Epithelial cell of prostate (primary cell): ENCODE measurements around the gene HUS1B.
"Not testable (repeated sequence)": the region's sequence is repeated elsewhere in the genome, so short reads cannot be mapped to it uniquely, and the experiment has no call there.

Experiments used
- DNase-seq: peaks from one replicate; pipeline ENCODE4 v3.0.0-alpha.2; 2011; ENCODE audit warnings: low read depth, low spot score
- H3K27ac ChIP-seq: fragments of 450-650 bp; 2 replicates; pipeline ENCODE4 v1.5.1; 2017; ENCODE audit warnings: mild to moderate bottlenecking

HUS1B gene

DNA sequence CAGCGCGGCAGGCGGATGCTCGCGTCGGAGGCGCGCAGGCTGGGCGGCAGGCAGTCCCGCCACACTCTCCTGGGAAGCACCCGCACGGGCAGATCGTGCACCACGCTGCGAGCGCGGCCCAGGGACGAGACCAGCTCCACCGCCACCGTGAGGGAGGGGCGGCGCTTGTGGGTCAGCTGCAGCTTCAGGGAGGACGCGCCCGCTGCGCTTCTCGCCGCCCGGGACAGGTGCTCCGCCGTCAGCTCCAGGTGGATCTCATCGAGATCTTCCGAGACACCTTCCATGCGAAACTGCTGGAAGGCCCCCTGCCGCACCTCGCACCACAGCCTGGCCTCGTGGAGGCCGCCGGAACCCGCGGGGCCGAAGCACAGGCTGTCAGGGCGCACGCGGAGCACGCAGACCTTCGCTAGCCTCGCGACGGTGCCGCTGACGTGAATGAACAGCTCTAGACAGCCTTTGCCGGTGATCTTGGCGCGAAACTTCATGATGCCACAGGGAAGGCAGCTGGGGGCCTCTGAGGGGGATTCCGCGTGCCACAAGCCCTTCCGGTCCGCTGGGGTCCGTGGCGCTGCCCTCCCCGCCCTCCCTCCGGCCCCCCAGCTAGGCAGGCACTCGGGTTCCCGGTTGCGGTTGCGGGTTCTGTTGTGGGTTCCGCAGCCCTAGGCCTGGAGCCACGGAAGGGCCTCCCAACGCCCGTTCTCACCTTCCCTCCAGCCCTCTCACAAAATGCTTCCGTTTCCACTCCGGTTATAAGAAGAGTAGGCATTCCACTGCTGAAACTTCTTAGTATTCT is at the start of gene HUS1B:
HUS1B (minus strand) TSS at position 641 of the 793 bp plus-strand sequence; CDS start at position 485, 156 bp downstream.
- no peak for DNase-seq
- H3K27ac ChIP-seq = no peak within 1 kb of the TSS

DNA sequence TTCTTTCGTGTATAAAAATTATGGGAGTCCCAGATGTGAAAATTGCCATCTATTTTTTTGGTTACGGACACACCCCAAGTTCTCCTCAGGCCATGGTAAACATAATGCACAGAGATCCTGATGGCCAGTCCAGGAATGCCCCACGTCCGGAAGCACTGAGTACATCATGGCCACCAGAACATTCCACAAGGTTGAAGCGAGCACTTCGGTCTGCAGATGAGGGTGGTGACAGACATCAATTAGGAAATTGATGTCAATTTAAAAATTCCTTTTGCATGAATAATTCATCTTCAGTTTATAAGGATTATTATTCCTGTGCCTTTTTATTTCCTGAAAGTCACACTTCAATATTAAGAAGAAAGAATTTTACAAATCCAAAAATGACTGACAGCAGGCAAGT is 49.2 kb upstream of the HUS1B start:
- H3K27ac ChIP-seq = no peak overlapping the region
- DNase-seq = no peak

DNA sequence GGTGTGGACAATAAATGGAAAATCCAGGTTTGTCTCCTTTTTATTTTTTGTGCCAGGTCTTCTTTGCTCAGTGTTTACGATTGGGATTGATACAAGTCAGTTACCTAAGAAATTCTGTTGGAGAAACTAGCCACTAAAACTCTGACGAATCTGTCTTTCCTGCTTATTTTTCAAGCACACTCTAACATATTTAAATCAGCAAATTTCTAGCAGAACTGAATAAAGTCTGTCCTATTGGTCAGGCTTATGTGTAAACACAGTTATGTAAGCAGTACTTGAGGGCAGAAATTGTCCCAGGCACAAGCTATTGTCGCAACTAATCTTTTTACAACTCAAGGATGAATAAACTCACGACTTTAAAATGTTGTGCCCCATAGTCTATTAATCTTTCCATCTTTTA is 48.1 kb upstream of the HUS1B start:
- DNase-seq = no peak
- H3K27ac ChIP-seq = no peak overlapping the region

DNA sequence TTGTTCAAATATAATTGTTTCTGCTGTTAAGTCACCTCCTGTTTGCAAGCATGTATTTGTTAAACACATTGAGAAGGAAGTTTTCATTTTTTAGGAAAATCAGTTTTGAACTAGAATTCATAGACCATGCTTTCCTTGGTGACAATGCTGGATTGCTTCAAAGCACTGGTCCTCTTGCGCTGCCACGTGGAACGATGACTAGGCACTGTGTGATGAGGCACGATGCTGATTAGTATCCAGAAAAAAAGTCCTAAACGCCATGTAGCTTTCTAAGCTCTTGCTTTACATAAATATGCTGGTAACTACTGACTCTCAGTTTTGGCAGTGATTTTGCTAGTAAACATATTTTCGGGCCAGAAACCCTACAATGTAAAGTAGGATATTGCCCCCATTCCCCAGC is 47.1 kb upstream of the HUS1B start:
- no peak for DNase-seq
- no peak overlapping the region for H3K27ac ChIP-seq

DNA sequence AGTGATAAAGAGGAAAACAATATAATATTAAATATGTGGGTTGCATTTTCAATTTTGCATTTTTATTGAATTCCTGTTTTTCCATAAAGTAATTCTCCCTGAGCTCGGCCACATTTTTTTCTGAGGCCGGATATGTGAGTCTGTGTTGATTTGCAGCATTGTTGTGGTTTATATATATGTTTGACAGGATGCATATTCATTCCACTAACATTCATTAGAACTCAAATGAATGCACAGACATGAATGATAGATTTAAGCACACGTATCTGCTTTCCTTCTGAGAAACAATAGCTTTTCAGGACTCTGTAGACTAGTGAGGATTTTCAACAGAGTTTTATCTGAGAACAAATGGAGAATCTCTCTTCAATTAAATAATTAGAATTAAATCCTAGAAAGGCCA is 46.7 kb upstream of the HUS1B start:
- DNase-seq = no peak

DNA sequence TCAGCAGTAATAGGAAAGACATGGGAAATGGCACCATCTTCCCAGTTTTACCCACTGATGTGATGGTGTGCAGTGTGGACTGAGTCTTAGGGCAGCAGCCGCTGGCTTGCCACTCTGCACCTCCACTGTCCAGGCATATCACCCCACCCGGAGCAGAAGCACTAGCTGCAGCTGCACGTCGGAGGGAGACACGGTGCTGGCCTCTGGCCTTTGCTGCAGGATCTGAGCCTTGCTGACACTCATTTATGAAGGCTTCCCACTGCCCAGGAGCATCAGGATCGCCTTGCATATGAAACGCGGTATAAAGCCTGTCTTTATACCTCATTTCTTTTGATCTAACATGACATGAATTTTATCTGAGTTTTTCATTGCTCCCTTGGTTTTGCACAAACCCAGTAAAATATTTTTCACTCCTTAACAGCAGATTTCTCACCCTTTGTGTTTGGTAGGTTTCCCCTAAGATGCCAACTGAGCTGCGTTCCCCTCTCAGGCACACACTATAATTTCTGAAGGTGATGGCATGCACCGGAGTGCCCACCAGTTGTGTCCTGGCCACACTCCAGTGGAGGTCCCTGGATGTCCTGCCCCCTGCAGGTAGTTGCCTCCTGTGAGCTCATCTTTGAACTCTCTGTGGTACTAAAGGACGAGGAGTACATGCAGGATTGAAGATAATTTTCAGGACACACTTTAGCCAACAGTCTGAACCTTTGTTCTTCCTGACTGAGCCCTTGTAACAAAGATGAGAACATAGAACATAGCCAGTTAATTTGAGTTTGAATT is 45.0 kb upstream of the HUS1B start:
- DNase-seq = no peak
- no peak overlapping the region for H3K27ac ChIP-seq

More for the DNA sequence above, 46.7 kb upstream of the HUS1B start:
- H3K27ac ChIP-seq = no peak overlapping the region

DNA sequence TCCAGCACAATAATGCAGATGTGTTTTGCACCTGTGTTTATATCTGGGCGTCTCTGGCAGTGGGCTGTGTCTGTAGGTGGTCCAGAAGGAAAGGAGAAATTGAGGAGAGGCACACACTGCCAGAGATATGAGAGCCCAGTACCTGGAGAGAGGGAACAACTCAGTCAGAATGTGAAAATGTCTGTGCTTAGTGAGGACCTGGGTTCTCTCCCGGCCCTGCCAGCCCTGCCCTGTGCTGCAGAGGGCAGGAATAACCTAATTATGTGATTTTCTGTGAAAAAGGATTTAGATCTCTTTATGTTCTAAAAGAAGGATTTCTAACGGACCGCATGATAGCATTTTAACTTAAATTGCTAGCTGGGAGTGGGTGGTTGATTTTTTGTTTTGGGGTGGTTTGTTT is 44.3 kb upstream of the HUS1B start:
- H3K27ac ChIP-seq = no peak overlapping the region
- DNase-seq = no peak

DNA sequence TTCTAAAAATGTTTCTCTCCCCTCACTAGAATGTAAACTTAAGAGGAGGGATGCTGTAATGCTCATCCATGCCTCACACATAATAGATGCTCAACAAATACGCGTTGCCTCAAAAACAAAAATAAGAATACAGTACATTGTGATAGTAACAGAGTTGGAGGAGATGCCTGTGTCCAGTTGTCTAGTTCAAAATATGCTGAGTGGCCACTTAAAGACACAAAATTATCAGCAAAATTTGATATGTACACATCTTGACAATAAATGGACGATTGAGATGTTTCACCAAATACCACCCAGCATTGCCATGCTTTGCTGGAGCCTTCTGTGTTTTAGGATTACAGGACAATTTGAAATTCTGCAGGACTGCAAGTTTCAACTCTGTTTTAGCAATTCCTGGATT is 43.6 kb upstream of the HUS1B start:
- no peak for DNase-seq
- H3K27ac ChIP-seq = no peak overlapping the region

DNA sequence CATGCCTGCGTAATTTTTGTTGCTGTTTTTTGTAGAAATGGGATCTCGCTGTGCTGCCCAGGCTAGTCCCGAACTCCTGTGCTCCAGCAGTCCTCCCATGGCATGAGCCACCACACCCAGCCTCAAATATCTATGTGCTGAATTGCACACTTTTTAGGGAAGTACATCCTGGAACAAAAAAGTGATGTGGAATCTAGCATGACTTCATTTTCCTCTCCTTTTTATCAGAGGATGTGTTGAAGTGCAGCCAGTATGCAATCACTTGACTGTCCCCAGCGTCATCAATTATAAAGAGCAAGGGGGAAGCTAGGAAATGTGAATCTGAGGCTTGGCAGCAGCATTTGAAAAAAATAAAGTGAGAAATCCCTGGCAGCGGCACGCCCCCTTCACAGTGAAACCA is 42.4 kb upstream of the HUS1B start:
- no peak overlapping the region for H3K27ac ChIP-seq
- DNase-seq = no peak

DNA sequence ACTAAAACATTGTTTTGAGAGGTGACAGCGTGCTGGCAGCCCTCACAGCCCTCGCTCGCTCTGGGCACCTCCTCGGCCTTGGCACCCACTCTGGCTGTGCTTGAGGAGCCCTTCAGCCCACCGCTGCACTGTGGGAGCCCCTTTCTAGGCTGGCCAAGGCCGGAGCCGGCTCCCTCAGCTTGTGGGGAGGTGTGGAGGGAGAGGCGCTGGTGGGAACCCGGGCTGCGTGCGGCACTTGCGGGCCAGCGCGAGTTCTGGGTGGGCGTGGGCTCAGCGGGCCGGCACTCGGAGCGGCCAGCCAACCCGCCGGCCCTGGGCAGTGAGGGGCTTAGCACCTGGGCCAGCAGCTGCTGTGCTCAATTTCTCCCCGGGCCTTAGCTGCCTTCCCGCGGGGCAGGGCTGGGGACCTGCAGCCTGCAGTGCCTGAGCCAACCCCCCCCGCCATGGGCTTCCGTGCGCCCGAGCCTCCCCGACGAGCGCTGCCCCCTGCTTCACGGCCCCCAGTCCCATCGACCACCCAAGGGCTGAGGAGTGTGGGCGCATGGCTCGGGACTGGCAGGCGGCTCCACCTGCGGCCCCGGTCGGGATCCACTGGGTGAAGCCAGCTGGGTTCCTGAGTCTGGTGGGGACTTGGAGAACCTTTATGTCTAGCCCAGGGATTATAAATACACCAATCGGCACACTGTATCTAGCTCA is 37.7 kb upstream of the HUS1B start:
- H3K27ac ChIP-seq, DNase-seq: not testable (repeated sequence)

DNA sequence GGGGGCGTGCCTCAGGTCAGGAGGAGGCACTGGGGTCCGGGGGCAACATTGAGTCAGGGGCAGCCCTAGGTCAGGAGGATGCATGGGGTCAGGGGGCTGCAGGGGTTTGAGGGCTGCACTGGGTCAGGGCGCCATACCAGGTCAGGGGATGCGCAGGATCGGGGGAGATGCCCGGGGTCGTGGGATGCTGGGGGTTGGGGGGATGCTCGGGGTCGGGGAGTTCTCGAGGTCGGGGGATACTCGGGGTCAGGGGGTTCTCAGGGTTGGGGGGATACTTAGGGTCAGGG is 36.8 kb upstream of the HUS1B start:
- no peak for DNase-seq
- no peak overlapping the region for H3K27ac ChIP-seq

DNA sequence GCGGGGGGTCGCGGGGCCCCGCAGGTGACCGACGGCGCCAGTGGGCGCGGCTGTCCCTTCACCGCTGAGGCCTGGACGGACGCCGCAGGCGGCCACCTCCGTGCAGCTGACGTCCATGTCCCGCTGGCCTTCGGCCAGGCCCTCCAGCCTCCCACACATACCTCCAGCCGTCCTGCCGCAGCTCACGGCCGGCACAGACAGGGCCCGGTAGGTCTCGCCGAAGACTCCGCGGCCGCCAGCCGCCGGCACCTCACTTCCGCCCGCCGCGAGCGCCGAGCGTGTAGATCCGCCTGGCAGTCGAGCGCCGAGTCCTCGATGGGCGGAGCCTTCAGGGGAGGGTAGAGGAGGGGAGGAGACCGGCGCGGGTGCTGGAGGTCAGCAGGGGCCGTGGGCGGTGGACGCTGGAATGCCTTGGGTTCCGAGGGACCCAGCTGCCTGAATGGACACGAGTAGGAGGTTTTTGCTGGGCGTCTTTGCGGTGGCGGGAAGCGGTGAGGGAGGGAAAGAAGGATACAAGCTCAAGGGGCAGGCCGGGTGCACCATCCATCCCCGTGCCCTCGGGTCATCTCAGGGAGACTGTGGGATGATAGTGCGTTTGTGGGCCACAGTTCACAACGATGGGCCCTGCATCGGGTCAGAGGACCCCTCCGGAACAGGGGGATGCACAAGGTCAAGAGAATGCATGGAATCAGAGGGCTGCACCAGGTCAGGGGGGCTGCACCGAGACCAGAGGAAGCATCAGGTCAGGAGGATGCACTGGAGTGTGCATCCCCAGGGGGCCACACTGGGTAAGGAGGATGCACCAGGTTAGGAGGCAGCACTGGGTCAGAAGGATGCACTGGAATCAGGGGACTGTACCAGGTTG is 36.2 kb upstream of the HUS1B start, which contains the start of gene EXOC2:
EXOC2 (minus strand) TSS at position 282 of the 865 bp plus-strand sequence. CDS start 55,321 bp downstream, outside the sequence.
- DNase-seq = peak; percentile 18

DNA sequence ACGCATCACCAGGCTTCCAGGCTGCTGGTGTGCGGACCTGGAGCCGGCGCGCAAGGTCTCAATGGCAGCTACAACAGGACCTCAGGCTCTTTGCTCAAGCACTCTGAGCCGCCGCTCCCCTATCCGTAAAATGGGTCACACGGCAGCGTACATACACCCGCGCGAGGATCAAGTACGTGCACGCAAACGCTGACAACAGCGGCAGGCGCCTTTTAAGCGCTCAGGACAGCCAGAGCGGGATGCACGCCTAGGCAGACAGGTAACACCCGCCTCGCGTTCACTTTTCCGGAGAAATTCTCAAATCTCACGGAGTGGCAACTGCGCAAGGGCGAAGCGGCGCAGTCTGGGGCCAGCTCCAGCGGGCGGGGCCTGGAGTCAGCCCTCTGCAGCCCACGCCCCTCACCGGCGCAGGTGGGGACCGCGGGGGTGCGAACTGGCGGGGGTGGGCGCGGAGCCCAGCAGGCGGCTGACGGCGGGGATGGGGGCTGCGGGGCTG is 35.5 kb upstream of the HUS1B start:
- H3K27ac ChIP-seq = peak overlapping the region; percentile 90

More for the DNA sequence above, 36.2 kb upstream of the HUS1B start, which contains the start of gene EXOC2:
- peak within 1 kb of the TSS; percentile 90 for H3K27ac ChIP-seq

DNA sequence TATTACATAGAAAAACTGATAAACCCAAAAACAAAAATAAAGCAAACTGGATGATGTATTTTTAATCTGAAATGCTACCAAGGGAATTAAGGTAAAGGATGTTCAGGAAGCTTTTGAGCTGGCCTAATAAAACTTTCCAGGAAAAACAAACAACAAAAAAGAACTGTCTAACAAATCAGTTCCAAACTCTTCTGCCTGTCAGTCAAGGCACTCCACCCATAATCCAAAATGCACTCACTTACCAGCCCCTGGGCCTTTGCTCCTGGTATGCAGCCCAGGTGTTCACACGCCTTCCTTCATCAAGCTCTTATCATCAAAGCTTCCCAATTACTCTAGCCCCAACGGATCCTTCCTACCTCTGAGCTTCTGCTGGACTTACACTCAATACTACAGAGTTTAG is 32.3 kb upstream of the HUS1B start:
- no peak for DNase-seq
- H3K27ac ChIP-seq = no peak overlapping the region

More for the DNA sequence above, 35.5 kb upstream of the HUS1B start:
- peak; percentile 14 for DNase-seq

DNA sequence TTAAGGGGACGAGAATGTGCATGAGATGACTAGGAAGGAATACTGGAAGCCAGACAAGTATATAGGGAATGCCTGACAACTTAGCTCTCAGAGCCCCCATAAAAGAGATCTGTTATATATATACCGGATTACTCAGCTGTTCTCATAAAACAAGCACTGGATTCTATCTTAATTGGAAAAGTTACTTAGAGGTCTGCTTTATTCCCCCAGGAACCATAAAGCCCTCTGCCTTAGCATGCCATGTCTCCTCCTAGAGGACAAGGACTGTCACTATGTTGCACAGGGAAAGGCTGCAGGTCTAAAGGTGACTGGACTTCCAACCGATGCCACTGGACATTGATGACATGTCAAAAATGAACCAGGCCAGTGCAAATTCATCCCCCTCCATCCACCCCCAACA is 29.6 kb upstream of the HUS1B start:
- H3K27ac ChIP-seq = no peak overlapping the region
- no peak for DNase-seq

DNA sequence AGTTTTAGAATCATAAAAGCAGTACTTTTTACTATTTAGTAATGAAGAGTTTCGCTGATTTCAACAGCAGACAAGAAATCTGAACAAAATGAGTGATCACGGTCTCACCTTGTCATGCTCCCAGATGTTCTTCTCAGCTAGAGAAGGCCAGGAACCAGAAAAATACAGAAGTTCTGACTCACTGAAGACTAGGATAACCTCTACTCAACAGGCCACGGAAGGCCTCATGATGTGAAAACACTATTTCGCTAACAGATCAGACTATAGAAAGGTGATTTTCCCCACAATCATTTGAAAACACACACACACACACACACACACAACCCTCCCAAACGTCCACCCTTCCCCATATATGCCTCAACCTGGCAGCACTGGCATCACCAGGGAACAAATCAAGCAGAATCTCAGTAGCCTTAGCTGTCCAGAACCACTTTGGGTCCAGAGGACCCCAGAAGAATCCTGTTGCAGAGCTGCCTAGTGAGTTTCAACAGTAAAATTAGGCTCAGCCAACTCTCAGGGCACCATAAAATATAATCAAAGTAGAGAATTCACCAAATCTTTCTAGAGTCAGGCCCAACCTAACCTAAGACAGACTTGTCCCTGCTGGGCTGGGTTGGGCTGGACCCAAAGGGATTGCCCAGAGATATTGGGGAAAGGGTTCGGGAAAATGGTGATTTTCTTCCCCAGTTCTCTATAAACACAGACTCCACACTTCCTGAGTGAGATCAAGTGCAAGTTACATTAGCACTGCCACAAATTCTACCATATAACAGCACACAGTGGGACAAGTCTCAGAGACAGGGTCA is 28.1 kb upstream of the HUS1B start:
- no peak for DNase-seq
- H3K27ac ChIP-seq = peak overlapping the region; percentile 14

DNA sequence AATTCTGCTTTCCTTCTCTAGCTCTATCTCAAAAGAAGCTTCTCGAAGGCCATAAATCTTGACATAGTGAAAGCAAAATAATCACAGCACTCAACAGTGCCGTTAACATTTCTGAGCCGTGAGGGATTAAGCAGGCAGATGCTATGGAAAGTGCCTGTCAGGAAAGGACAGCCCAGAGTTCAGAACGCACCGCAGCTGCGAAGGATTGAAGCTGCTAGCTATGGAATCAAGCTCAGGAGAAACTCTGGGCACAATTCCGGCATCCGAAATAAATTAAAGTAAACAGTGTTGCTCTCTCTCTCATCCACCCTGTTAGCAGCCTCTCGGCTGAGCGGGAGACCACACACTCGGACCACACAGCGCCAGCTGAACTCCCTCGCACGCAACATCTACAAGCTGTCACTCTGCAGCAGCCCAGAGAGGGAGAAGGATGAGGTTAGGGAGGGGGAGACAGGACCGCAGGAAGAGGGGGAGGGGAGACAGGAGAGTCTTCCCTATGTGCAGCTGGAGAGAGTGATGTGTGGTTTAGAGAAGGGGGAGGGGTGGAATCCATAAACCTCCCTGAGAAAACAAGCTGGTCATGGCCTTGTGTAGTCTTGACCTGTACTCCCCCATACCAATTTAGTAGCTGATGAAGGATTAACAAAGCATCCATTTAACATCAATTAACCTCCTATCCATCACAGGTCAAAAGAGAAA is 27.0 kb upstream of the HUS1B start:
- H3K27ac ChIP-seq = peak overlapping the region; percentile 14
- DNase-seq = no peak

DNA sequence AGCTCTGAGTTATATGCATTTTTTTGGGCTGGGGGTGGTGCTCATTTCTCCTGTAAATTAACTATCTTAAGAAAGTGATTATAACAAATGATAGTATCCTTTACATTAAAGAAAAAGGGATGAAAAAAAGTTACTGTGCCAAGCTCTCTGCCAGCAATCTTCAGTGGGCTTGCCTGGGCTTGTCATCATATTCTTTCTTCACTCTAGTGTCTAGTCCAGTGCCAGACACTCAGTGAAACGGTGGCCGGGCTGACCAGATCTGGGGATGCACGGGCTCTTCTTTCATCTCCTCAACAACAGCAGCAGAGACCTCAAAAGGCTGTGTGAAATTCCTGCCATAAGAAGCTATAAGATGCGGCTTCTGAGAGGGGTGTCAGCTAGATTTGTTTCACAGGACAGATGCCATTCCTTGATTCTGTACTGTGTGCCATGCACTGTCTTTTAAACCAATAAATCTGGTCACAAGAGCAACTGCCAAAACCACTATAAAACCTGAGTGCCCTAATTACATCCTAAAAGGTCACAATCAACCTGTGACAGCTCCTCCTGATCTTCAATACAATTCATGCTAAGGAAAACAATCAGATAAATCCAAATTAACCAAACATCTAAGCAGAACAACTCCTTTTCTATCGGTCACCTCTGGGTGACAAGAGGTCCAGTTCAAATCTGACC is 23.9 kb upstream of the HUS1B start:
- peak overlapping the region; percentile 70 for H3K27ac ChIP-seq
- no peak for DNase-seq
